Measurements from ENCODE around the gene FSTL3.

Gene FSTL3

GRCh38 chr19:658059-658839 lies 17.9 kb upstream of the FSTL3 start:
- Histone ChIP-seq H3K27me3 (ENCODE audit: control insufficient read depth, low read length) (no peaks in the 10 kb centered on the region), H3K9me3 (ENCODE audit: control insufficient read depth, insufficient read depth, low read length) (no peaks in the 10 kb centered on the region), H3K9me2 (replicated peaks; ENCODE audit: control insufficient read depth, low read length) (no peaks in the 10 kb centered on the region), H3K4me2 (ENCODE audit: low read length) (no peak overlapping the region), H3K4me3 (ENCODE audit: low read length) (no peak overlapping the region), H3K79me2 (ENCODE audit: control insufficient read depth, low read length) (peaks cover 97% of the 10 kb centered on the region), H4K20me1 (ENCODE audit: control insufficient read depth, insufficient read depth, low read depth, low read length) (peaks cover 37% of the 10 kb centered on the region), H3K36me3 (ENCODE audit: control insufficient read depth, low read length) (peaks cover 83% of the 10 kb centered on the region), H3K4me1 (ENCODE audit: control insufficient read depth, low read length) (peaks cover 16% of the 10 kb centered on the region), H3F3A (ENCODE audit: control insufficient read depth, insufficient read depth) (no peaks in the 10 kb centered on the region), H3K27ac (ENCODE audit: low read depth, low read length) (no peak overlapping the region)
- TF ChIP-seq CTCF (IDR thresholded peaks at IDR 0.05; ENCODE audit: low read depth, low read length, poor library complexity, severe bottlenecking) (no peak), EZH2phosphoT487 (IDR thresholded peaks at IDR 0.05; ENCODE audit: borderline replicate concordance, low read length) (no peak)

- Histone ChIP-seq H3K27me3 (ENCODE audit: control insufficient read depth, low read length) (no peaks in the 10 kb centered on the region), H3K9me3 (ENCODE audit: control insufficient read depth, insufficient read depth, low read length) (no peaks in the 10 kb centered on the region), H3K27ac (ENCODE audit: low read depth, low read length) (no peak overlapping the region), H3K4me2 (ENCODE audit: low read length) (peak overlapping the region; percentile 82), H3K4me3 (ENCODE audit: low read length) (no peak overlapping the region), H3K36me3 (ENCODE audit: control insufficient read depth, low read length) (peaks cover 73% of the 10 kb centered on the region), H3K79me2 (ENCODE audit: control insufficient read depth, low read length) (peaks cover 92% of the 10 kb centered on the region), H3K4me1 (ENCODE audit: control insufficient read depth, low read length) (peaks cover 25% of the 10 kb centered on the region), H4K20me1 (ENCODE audit: control insufficient read depth, insufficient read depth, low read depth, low read length) (peaks cover 30% of the 10 kb centered on the region), H3K9me2 (replicated peaks; ENCODE audit: control insufficient read depth, low read length) (no peaks in the 10 kb centered on the region), H3F3A (ENCODE audit: control insufficient read depth, insufficient read depth) (no peaks in the 10 kb centered on the region)
- TF ChIP-seq EZH2phosphoT487 (IDR thresholded peaks at IDR 0.05; ENCODE audit: borderline replicate concordance, low read length) (no peak), CTCF (IDR thresholded peaks at IDR 0.05; ENCODE audit: low read depth, low read length, poor library complexity, severe bottlenecking) (no peak)
Measured at GRCh38 chr19:658916-659839, 17.0 kb upstream of the FSTL3 start.

GRCh38 chr19:660793-661426 lies 15.3 kb upstream of the FSTL3 start:
- H3K36me3 ChIP-seq (ENCODE audit: control insufficient read depth, low read length) = peaks cover 64% of the 10 kb centered on the region
- H3F3A ChIP-seq (ENCODE audit: control insufficient read depth, insufficient read depth) = no peaks in the 10 kb centered on the region
- H3K27ac ChIP-seq (ENCODE audit: low read depth, low read length) = peak overlapping the region; percentile 64; the same call in 1 of the 2 replicates
- H3K4me1 ChIP-seq (ENCODE audit: control insufficient read depth, low read length) = peaks cover 34% of the 10 kb centered on the region
- TF ChIP-seq CTCF (IDR thresholded peaks at IDR 0.05; ENCODE audit: low read depth, low read length, poor library complexity, severe bottlenecking) (no peak), EZH2phosphoT487 (IDR thresholded peaks at IDR 0.05; ENCODE audit: borderline replicate concordance, low read length) (no peak)
- H3K9me3 ChIP-seq (ENCODE audit: control insufficient read depth, insufficient read depth, low read length) = no peaks in the 10 kb centered on the region
- no peaks in the 10 kb centered on the region for H3K27me3 ChIP-seq (ENCODE audit: control insufficient read depth, low read length)
- H3K79me2 ChIP-seq (ENCODE audit: control insufficient read depth, low read length) = peaks cover 74% of the 10 kb centered on the region
- H4K20me1 ChIP-seq (ENCODE audit: control insufficient read depth, insufficient read depth, low read depth, low read length) = peaks cover 30% of the 10 kb centered on the region
- no peaks in the 10 kb centered on the region for H3K9me2 ChIP-seq (replicated peaks; ENCODE audit: control insufficient read depth, low read length)
- H3K4me3 ChIP-seq (ENCODE audit: low read length) = peak overlapping the region; percentile 82
- peak overlapping the region; percentile 82 for H3K4me2 ChIP-seq (ENCODE audit: low read length)

Measured in DOHH2 (cell line).